GM21381 (cell line): ENCODE results near the gene CLCA4.

ENCODE experiments used
- ATAC-seq: cut with Tn5 transposase; IDR thresholded peaks from one replicate; pipeline ENCODE4 v1.9.1; 2021; ENCODE audit warnings: mild to moderate bottlenecking, moderate library complexity; ENCODE audit not compliant: unreplicated experiment

Gene CLCA4

GRCh38 chr1:86616433-86616832, 69.6 kb downstream of the CLCA4 start:
- no peak for ATAC-seq

GRCh38 chr1:86616871-86617270, 70.0 kb downstream of the CLCA4 start:
- peak; percentile 100 for ATAC-seq

GRCh38 chr1:86618358-86618757, 71.5 kb downstream of the CLCA4 start:
- ATAC-seq: no peak

- no peak for ATAC-seq
Measured at GRCh38 chr1:86619313-86619712, 72.4 kb downstream of the CLCA4 start.

GRCh38 chr1:86621286-86621685, 74.4 kb downstream of the CLCA4 start:
- no peak for ATAC-seq
